Fibroblast of the aortic adventitia (primary cell): Measurements from ENCODE around the gene PLXND1. TPM values are rescaled to one million over a fixed set of nuclear protein-coding genes. Genes with fewer than 3 reads are reported as not detected.

ENCODE experiments used
- DNase-seq: peaks from one replicate; pipeline ENCODE4 v3.0.0-alpha.2; 2010; ENCODE audit warnings: low read depth
- H3K4me3 ChIP-seq: 2 replicates; pipeline ENCODE4 v1.5.1; 2011; ENCODE audit warnings: low read depth, mild to moderate bottlenecking, control low read depth, low read length, moderate library complexity
- total RNA-seq: library from RNA; depleted of rRNA; stranded (reverse); fragments of >200 nt; gene quantifications from 2 replicates; pipeline ENCODE4 v1.2.3, GENCODE V29; 2012; ENCODE audit warnings: low replicate concordance
- TF ChIP-seq, protein P1 (sequence below): IDR thresholded peaks from 2 replicates; pipeline ENCODE4 v1.5.1; 2011; ENCODE audit warnings: mild to moderate bottlenecking, low read length, control low read depth, inconsistent platforms; ENCODE audit not compliant: insufficient read depth

The PLXND1 gene
- total RNA-seq, 1 donor, result 31.4 TPM

DNA sequence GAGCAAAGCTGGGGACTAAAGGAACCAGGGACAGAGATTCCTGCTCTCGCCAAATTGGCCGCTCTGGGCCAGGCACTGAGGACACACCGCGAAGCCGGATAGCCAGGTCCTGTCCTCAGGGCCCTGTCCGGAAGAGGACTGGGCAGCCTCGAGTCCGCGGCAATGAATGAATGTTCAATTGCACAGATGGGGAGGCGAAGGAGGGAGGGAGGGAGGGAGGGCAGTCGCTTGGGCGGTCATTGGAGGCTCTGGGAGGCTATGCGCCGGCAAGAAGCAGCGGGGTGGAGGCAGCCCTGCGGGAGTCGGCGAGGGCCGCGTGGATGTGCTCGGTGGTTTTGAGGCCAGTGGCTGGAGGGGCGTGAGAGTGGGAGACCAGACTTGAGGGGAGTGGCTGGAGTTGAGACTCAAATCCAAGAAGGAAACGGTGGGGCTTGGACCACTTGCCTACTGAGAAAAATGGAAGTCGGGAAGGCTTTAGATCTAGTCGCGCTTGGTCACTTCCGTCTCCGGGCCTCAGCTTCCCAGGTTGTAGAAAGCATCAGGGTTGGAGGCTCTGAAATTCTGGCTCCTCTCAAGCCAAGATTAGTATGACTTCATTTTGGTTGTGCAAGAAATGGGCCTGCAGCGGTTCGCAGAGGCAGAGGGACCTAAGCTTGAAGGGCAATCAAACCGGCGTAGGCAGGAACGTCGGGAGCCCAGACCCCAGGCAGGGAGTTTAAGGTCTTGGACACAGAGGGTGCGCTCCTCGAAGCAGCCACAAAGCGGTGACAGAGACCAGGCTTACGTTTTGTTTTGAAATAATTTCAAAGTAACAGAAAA, 21.1 kb upstream of the PLXND1 start:
- TF ChIP-seq, protein P1, sequence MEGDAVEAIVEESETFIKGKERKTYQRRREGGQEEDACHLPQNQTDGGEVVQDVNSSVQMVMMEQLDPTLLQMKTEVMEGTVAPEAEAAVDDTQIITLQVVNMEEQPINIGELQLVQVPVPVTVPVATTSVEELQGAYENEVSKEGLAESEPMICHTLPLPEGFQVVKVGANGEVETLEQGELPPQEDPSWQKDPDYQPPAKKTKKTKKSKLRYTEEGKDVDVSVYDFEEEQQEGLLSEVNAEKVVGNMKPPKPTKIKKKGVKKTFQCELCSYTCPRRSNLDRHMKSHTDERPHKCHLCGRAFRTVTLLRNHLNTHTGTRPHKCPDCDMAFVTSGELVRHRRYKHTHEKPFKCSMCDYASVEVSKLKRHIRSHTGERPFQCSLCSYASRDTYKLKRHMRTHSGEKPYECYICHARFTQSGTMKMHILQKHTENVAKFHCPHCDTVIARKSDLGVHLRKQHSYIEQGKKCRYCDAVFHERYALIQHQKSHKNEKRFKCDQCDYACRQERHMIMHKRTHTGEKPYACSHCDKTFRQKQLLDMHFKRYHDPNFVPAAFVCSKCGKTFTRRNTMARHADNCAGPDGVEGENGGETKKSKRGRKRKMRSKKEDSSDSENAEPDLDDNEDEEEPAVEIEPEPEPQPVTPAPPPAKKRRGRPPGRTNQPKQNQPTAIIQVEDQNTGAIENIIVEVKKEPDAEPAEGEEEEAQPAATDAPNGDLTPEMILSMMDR, result peak; percentile 90

DNA sequence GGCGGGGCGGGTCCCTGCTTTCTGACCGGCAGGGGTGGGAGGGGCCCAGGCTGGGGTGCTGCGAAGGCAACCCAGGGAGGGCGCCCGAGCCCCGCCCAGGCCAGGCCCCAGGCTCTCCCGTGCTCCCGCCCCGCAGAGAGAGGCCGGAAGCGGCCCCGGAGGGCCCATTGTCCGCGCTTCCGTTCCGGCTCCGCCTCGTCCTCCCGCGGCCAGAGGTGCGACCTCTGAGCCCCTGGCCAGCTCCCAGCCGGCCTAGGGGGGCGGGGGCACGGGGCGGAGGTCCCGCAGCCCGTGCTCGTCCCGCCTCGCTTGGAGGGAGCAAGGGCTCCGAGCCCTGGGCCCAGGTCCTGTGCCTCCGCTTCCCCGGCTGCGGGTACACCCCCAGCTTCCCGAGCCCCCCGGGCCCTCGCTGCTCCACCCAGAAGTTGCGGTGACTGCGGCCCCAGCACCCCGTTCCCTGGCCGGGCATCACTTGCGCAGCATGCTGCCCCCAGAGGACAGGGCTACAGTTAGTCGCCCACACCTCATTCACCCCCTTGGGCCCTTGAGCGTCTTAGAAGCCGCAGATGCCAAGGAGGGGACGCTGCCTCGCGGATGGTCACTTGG, 20.4 kb upstream of the PLXND1 start:
- H3K4me3 ChIP-seq, result peak overlapping the region; percentile 50
- TF ChIP-seq, protein P1, result peak; percentile 15
- DNase-seq, result peak; percentile 70

More for the DNA sequence above, 21.1 kb upstream of the PLXND1 start:
- peak; percentile 89 for DNase-seq
- peak overlapping the region; percentile 50 for H3K4me3 ChIP-seq

DNA sequence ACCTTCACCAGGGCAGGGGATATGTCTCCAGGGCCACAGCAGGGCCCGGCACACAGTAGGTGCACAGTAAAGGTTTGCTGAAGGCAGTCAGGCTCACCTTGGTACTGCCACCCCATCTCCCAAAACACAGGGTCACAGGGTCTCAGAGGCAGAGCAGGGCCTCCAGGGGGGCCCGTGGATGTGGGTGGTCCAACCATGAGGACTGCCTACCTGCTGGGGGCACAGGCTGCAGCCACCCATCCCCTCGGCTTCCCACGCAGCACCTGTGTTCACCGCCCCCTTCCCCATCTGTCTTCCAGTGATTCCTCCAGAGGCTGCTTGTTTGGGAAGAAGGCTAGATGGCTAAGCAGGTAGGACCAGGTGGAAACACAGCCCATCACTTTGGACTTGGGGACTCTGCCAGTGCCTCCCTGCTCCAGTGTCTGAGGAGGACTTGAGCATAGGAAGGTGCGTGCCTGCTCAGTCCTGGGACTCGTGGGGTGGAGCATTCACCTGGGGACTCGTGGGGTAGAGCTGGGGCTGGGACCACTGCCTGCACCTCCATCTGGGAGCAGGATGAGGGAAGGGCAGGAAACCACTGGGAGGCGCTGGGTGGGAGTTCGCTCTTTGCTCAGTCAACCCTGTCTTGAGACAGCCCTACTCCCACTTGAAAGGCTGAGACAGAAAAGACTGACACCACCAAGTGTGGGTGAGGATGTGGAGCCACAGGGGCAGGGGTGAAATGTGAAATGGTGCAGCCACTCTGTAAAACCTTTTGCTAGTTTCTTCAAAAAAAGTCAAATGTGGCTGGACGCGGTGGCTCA, 18.8 kb upstream of the PLXND1 start:
- H3K4me3 ChIP-seq, result no peak overlapping the region
- TF ChIP-seq, protein P1, result no peak
- DNase-seq, result no peak

DNA sequence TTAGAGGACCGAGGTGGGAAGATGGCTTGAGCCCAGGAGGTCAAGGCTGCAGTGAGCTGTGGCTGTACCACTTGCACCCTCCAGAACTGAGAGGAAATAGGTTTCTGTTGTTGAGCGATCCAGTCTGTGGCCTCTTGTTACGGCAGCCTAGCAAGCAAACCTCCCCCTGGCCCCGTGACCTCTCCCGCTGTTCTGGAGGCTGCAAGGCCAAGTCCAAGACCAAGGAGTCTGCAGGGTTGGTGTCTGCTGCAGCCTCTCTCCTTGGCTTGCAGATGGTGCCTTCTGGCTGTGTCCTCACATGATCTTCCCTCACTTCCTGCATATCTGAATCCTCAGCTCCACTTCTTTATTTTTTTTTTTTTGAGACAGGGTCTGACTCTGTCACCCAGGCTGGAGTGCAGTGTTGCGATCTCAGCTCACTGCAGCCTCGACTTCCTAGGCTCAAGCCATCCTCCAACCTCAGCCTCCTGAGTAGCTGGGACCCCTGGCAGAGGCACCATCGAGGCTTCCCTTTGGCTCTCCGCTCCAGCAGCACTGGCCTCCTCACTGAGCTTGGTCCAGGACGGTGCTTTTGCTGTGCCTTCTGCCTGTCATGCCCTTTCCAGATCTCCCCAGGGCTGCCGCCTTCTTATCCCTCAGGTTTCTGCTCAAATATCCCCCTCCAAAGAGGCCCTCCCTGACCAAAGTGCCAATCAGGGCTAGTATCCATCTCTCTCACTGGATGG, 18.0 kb upstream of the PLXND1 start:
- TF ChIP-seq, protein P1, result no peak
- DNase-seq, result peak; percentile 11
- H3K4me3 ChIP-seq, result no peak overlapping the region

DNA sequence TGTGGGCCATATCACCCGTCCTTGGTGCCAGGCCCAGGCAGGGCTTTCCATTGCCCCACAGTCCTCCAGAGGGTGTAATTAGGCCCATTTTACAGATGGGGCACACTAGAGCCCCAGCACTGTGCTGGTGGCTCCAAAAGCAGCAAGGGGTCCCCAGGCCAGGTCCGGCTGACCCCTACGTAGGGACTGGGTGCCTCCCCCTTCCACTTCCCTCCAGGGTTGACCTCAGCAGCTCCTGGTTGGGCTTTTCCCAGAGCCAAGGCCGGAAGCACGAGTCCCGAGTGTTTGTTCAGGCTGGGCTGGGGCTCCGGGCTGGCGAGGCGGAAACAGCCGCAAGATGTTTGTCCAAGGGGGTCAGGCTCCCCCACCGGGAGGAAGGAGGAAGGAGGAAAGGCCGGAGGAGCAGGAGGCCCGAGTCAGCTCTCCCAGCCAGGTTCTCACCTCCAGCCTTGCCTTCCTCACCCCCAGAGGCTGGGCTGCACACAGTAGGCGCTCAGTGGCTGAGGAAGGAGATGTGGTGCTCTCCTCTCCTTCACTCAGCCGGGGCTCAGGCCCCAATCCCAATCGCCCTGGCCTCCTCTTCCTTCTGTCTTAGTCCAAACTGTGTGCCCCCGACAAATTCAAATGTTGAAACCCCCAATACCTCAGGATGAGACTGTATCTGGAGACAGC, 17.1 kb upstream of the PLXND1 start:
- no peak overlapping the region for H3K4me3 ChIP-seq
- TF ChIP-seq, protein P1, result no peak
- no peak for DNase-seq

DNA sequence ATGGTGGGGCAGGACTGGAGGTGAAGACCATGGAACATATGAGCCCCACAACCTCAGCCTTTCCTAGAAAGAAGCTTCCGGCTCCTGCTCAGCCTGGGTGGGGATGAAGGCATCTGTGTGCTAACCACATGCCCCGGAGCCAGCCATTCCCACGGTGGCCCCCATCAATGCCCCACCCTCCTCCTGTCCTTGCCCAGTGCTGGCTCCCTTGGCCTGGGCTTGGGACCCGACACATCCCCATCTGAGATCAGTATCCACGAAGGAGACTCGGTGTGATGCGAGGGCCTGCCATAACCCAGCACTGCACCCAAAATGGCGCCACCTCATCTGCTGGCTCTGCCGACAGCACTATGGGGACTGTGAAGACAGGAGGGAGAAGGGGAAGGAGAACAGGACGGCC, 16.5 kb upstream of the PLXND1 start:
- TF ChIP-seq, protein P1, result no peak
- no peak for DNase-seq
- no peak overlapping the region for H3K4me3 ChIP-seq
